ENCODE data around the gene ZNF580. TPM values are rescaled to one million over a fixed set of nuclear protein-coding genes. Genes with fewer than 3 reads are reported as not detected.

The ZNF580 gene
- total RNA-seq, 1 experiment from 2014 or later = 15.2 TPM

- no peaks in the 10 kb centered on the region for H3K9me3 ChIP-seq (ENCODE audit: low read length)
- no peak overlapping the region for H3K4me2 ChIP-seq (ENCODE audit: low read length)
- peaks cover 3% of the 10 kb centered on the region; the same call in 1 of the 2 replicates for H3K79me2 ChIP-seq (ENCODE audit: low read length)
- intact Hi-C loops (cut with micrococcal nuclease) = no loop called here
- H3K4me1 ChIP-seq (ENCODE audit: insufficient read depth, low read length) = no peaks in the 10 kb centered on the region
- ATAC-seq (no peak), DNase-seq (no peak)
- no peaks in the 10 kb centered on the region for H3K9me2 ChIP-seq (replicated peaks; ENCODE audit: low read length)
- no peak overlapping the region for H3K4me3 ChIP-seq (ENCODE audit: low read length)
- H3K27ac ChIP-seq (ENCODE audit: low read length) = no peak overlapping the region
- no peaks in the 10 kb centered on the region for H3F3A ChIP-seq (ENCODE audit: low read length, unreplicated experiment)
- H3K9ac ChIP-seq (ENCODE audit: low read length) = no peak overlapping the region
- H4K20me1 ChIP-seq (ENCODE audit: low read length) = no peaks in the 10 kb centered on the region
- no peaks in the 10 kb centered on the region; the same call in 1 of the 2 replicates for H3K36me3 ChIP-seq (ENCODE audit: low read depth, low read length)
- CTCF ChIA-PET = no interaction called here
- no peaks in the 10 kb centered on the region for H3K27me3 ChIP-seq (ENCODE audit: low read length)
- BruUV-seq (replicated peaks) = no TSS peak
- no peak for TF ChIP-seq CTCF (conservative IDR thresholded peaks at IDR 0.05; ENCODE audit: low read depth, low read length)
- TF ChIP-seq EZH2phosphoT487 (IDR thresholded peaks at IDR 0.05; ENCODE audit: borderline replicate concordance, low read length) = no peak
- no peak for TF ChIP-seq EZH2 (IDR thresholded peaks at IDR 0.05; ENCODE audit: low read length, unreplicated experiment)
- POLR2A ChIA-PET (ENCODE audit: unreplicated experiment) = interaction anchor here (0.6 kb wide), 1 partner anchor 8 kb away, joined by 24 read pairs; no protein-coding TSS in a partner anchor
- no peak overlapping the region for H2AFZ ChIP-seq (ENCODE audit: low read length)
These were observed 22.4 kb upstream of the ZNF580 start for GRCh38 chr19:55618426-55618825.

- no peak overlapping the region for H3K9ac ChIP-seq (ENCODE audit: low read length)
- no peaks in the 10 kb centered on the region for H3K9me2 ChIP-seq (replicated peaks; ENCODE audit: low read length)
- H3K9me3 ChIP-seq (ENCODE audit: low read length) = no peaks in the 10 kb centered on the region
- no peak for DNase-seq
- H3K27me3 ChIP-seq (ENCODE audit: low read length) = no peaks in the 10 kb centered on the region
- no peak overlapping the region for H3K4me3 ChIP-seq (ENCODE audit: low read length)
- TF ChIP-seq CTCF (conservative IDR thresholded peaks at IDR 0.05; ENCODE audit: low read depth, low read length) (no peak), EZH2phosphoT487 (IDR thresholded peaks at IDR 0.05; ENCODE audit: borderline replicate concordance, low read length) (no peak), EZH2 (IDR thresholded peaks at IDR 0.05; ENCODE audit: low read length, unreplicated experiment) (no peak)
- ATAC-seq = no peak
- H2AFZ ChIP-seq (ENCODE audit: low read length) = no peak overlapping the region
- no peaks in the 10 kb centered on the region for H3F3A ChIP-seq (ENCODE audit: low read length, unreplicated experiment)
- peaks cover 8% of the 10 kb centered on the region for H3K79me2 ChIP-seq (ENCODE audit: low read length)
- H3K36me3 ChIP-seq (ENCODE audit: low read depth, low read length) = no peaks in the 10 kb centered on the region; the same call in 1 of the 2 replicates
- 0 out of 2 replicates have a peak, but pooled peaks cover 4% of the 10 kb centered on the region for H3K4me1 ChIP-seq (ENCODE audit: insufficient read depth, low read length)
- POLR2A ChIA-PET (ENCODE audit: unreplicated experiment) = no interaction called here
- CTCF ChIA-PET = no interaction called here
- intact Hi-C loops (cut with micrococcal nuclease) = no loop called here
- peaks cover 4% of the 10 kb centered on the region; the same call in 1 of the 2 replicates for H4K20me1 ChIP-seq (ENCODE audit: low read length)
- no peak overlapping the region for H3K4me2 ChIP-seq (ENCODE audit: low read length)
- TSS peak; percentile 19 for BruUV-seq (replicated peaks)
- no peak overlapping the region for H3K27ac ChIP-seq (ENCODE audit: low read length)
These were observed 21.5 kb upstream of the ZNF580 start for GRCh38 chr19:55619286-55619685.

GRCh38 chr19:55620410-55621204 lies 20.2 kb upstream of the ZNF580 start:
- H3K9me2 ChIP-seq (replicated peaks; ENCODE audit: low read length) = no peaks in the 10 kb centered on the region
- no peaks in the 10 kb centered on the region; the same call in 1 of the 2 replicates for H3K36me3 ChIP-seq (ENCODE audit: low read depth, low read length)
- no TSS peak for BruUV-seq (replicated peaks)
- ChIA-PET POLR2A (ENCODE audit: unreplicated experiment) (no interaction called here), CTCF (no interaction called here)
- TF ChIP-seq CTCF (conservative IDR thresholded peaks at IDR 0.05; ENCODE audit: low read depth, low read length) (no peak), EZH2 (IDR thresholded peaks at IDR 0.05; ENCODE audit: low read length, unreplicated experiment) (no peak), EZH2phosphoT487 (IDR thresholded peaks at IDR 0.05; ENCODE audit: borderline replicate concordance, low read length) (no peak)
- no peak overlapping the region for H3K27ac ChIP-seq (ENCODE audit: low read length)
- no peak overlapping the region for H3K4me3 ChIP-seq (ENCODE audit: low read length)
- H3K27me3 ChIP-seq (ENCODE audit: low read length) = no peaks in the 10 kb centered on the region
- no peaks in the 10 kb centered on the region for H3F3A ChIP-seq (ENCODE audit: low read length, unreplicated experiment)
- peaks cover 8% of the 10 kb centered on the region for H3K79me2 ChIP-seq (ENCODE audit: low read length)
- H3K4me1 ChIP-seq (ENCODE audit: insufficient read depth, low read length) = peaks cover 10% of the 10 kb centered on the region
- ATAC-seq = no peak
- DNase-seq = no peak
- intact Hi-C loops (cut with micrococcal nuclease) = no loop called here
- peaks cover 4% of the 10 kb centered on the region; the same call in 1 of the 2 replicates for H4K20me1 ChIP-seq (ENCODE audit: low read length)
- no peak overlapping the region for H3K4me2 ChIP-seq (ENCODE audit: low read length)
- H3K9me3 ChIP-seq (ENCODE audit: low read length) = no peaks in the 10 kb centered on the region
- no peak overlapping the region for H2AFZ ChIP-seq (ENCODE audit: low read length)
- H3K9ac ChIP-seq (ENCODE audit: low read length) = no peak overlapping the region
